Skeletal muscle tissue (tissue), 4 donors: ENCODE data around the gene ZNF549. TPM values are rescaled to one million over a fixed set of nuclear protein-coding genes. Genes with fewer than 3 reads are reported as not detected.

Experiments used
- H3K27ac ChIP-seq: one replicate; pipeline ENCODE4 v1.7.0; 2013; ENCODE audit warnings: mild to moderate bottlenecking, low read depth, low read length, inconsistent platforms
- H3K27me3 ChIP-seq, 3 donors: one replicate each; pipeline ENCODE4 v1.7.0; 2013; ENCODE audit warnings: low read length in 3 of 3; ENCODE audit not compliant: control insufficient read depth in 3 of 3, insufficient read depth in 3 of 3
- H3K36me3 ChIP-seq, 3 donors: one replicate each; pipeline ENCODE4 v1.7.0; 2013; ENCODE audit warnings: low read length in 3 of 3; ENCODE audit not compliant: control insufficient read depth in 3 of 3, insufficient read depth in 3 of 3
- H3K4me1 ChIP-seq, 3 donors: one replicate each; pipeline ENCODE4 v1.7.0; 2013; ENCODE audit warnings: low read length in 3 of 3, mild to moderate bottlenecking in 3 of 3; ENCODE audit not compliant: control insufficient read depth in 3 of 3, insufficient read depth in 3 of 3
- H3K4me3 ChIP-seq, 3 donors: one replicate each; pipeline ENCODE4 v1.7.0; 2013; ENCODE audit warnings: low read length in 3 of 3
- H3K9ac ChIP-seq, 3 donors: one replicate each; pipeline ENCODE4 v1.7.0; 2013; ENCODE audit warnings: low read length in 3 of 3, mild to moderate bottlenecking in 3 of 3, moderate library complexity in 2 of 3, low read depth in 1 of 3
- H3K9me3 ChIP-seq, 3 donors: one replicate each; pipeline ENCODE4 v1.7.0; 2013; ENCODE audit warnings: low read length in 3 of 3; ENCODE audit not compliant: control insufficient read depth in 3 of 3
- total RNA-seq: library from RNA; depleted of rRNA; stranded (reverse); fragments of >200 nt; gene quantifications from one replicate; pipeline ENCODE4 v1.2.3, GENCODE V29; 2014
- donor health status: Osteomylitis.

The ZNF549 gene
- total RNA-seq, 1 donor from 2014 or later: 8.9 TPM

GRCh38 chr19:57560049-57560491, 32.9 kb downstream of the ZNF549 start:
- peaks cover 0 to 3% (median under 1%) of the 10 kb centered on the region in 3 donors for H3K9me3 ChIP-seq
- peak overlapping the region; percentile 53 for H3K27ac ChIP-seq
- peak overlapping the region; percentile 94 to 98 (median 97) for H3K4me3 ChIP-seq
- peaks cover 11 to 15% (median 14%) of the 10 kb centered on the region in 3 donors for H3K36me3 ChIP-seq
- peaks cover 21 to 34% (median 23%) of the 10 kb centered on the region in 3 donors for H3K4me1 ChIP-seq
- H3K9ac ChIP-seq: peak overlapping the region; percentile 86 to 93 (median 89)
- no peaks in the 10 kb centered on the region for H3K27me3 ChIP-seq

DNA sequence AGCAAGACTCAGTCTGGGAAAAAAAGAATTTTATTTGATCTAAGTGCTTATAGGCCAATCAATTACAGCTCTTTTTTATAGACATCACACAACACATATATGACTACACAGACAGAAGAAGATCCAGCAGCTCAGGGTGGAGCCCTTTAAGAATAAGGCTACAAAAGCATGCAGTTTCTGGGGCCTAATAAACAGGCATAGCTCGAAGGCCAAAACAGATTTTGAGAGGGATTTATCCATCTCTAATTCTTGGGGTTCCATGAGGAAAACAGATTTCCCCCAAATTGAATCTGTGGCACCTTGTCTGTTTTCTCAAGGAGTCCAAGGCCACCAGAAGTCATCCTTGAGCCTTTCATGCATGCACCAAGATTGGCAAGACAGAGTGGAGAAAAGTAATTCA, 36.4 kb downstream of the ZNF549 start:
- Histone ChIP-seq H3K36me3 (no peaks in the 10 kb centered on the region), H3K9me3 (peaks cover 19 to 30% (median 21%) of the 10 kb centered on the region in 3 donors), H3K9ac (no peak overlapping the region), H3K27ac (no peak overlapping the region), H3K27me3 (no peaks in the 10 kb centered on the region), H3K4me1 (peaks cover 12 to 22% (median 12%) of the 10 kb centered on the region in 3 donors), H3K4me3 (no peak overlapping the region)

DNA sequence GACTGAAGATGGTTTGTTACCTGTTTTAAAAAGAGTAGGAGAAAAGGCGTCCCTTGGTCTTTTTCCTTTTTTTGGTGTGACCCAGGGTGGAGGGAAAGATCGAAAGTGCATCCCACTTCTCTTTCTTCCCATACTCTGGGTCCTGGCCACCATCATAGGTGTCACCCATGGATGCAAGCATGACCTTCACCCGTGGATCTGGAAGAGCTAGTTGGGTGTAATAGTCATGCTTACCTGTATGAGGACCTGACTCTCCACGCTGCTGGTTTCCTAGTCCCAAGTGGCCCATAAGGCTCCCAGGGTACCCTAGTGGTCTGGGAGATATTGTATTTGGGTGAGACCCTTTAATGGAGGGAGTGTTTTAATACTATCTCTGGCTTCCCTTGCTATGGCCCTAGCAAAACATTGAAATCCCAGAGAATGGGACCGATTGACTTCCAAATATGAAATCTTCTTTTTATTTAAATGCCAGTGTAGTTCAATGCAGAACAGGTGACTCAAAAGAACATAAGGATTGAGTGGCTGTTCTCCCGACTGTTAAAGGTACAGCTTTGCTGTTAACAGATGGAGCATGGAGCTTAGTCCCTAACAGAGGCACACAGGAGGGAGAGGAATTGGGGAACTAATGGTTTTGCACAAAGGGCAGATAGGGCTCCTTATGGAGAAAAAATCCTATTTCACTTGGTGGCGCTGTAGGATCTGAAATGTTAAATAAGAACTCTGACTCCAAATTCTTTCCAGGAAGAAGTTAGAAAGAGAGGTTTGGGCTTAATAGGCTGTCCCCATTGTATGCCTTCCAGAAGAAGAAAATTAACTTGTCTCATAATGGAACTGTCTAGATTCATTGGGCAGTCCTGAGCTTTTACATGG, 39.5 kb downstream of the ZNF549 start:
- Histone ChIP-seq H3K27me3 (no peaks in the 10 kb centered on the region), H3K9ac (no peak overlapping the region), H3K27ac (no peak overlapping the region), H3K36me3 (peaks cover 3 to 11% (median 9%) of the 10 kb centered on the region in 3 donors), H3K9me3 (peaks cover 30 to 49% (median 37%) of the 10 kb centered on the region in 3 donors), H3K4me3 (no peak overlapping the region), H3K4me1 (no peaks in the 10 kb centered on the region)

GRCh38 chr19:57570707-57571106, 43.6 kb downstream of the ZNF549 start:
- Histone ChIP-seq H3K36me3 (peaks cover 44 to 52% (median 46%) of the 10 kb centered on the region in 3 donors), H3K9me3 (peaks cover 55 to 78% (median 59%) of the 10 kb centered on the region in 3 donors), H3K27me3 (no peaks in the 10 kb centered on the region), H3K27ac (no peak overlapping the region), H3K9ac (no peak overlapping the region), H3K4me3 (peak overlapping the region in 1 of 3 donors; percentile 46), H3K4me1 (no peaks in the 10 kb centered on the region)

GRCh38 chr19:57572415-57572947, 45.3 kb downstream of the ZNF549 start:
- Histone ChIP-seq H3K27ac (no peak overlapping the region), H3K27me3 (no peaks in the 10 kb centered on the region), H3K9ac (no peak overlapping the region), H3K4me1 (peaks cover 0 to 5% (median 2%) of the 10 kb centered on the region in 3 donors), H3K9me3 (peaks cover 44 to 70% (median 57%) of the 10 kb centered on the region in 3 donors), H3K36me3 (peaks cover 58 to 64% (median 61%) of the 10 kb centered on the region in 3 donors), H3K4me3 (peak overlapping the region in 1 of 3 donors; percentile 62)

- peaks cover 7 to 16% (median 14%) of the 10 kb centered on the region in 3 donors for H3K4me1 ChIP-seq
- peaks cover 31 to 47% (median 37%) of the 10 kb centered on the region in 3 donors for H3K9me3 ChIP-seq
- H3K27me3 ChIP-seq: no peaks in the 10 kb centered on the region
- H3K9ac ChIP-seq: no peak overlapping the region
- no peak overlapping the region for H3K27ac ChIP-seq
- H3K4me3 ChIP-seq: peak overlapping the region in 2 of 3 donors; percentile 18 to 33
- peaks cover 49 to 62% (median 53%) of the 10 kb centered on the region in 3 donors for H3K36me3 ChIP-seq
Measured at GRCh38 chr19:57576661-57577060, 49.5 kb downstream of the ZNF549 start.

DNA sequence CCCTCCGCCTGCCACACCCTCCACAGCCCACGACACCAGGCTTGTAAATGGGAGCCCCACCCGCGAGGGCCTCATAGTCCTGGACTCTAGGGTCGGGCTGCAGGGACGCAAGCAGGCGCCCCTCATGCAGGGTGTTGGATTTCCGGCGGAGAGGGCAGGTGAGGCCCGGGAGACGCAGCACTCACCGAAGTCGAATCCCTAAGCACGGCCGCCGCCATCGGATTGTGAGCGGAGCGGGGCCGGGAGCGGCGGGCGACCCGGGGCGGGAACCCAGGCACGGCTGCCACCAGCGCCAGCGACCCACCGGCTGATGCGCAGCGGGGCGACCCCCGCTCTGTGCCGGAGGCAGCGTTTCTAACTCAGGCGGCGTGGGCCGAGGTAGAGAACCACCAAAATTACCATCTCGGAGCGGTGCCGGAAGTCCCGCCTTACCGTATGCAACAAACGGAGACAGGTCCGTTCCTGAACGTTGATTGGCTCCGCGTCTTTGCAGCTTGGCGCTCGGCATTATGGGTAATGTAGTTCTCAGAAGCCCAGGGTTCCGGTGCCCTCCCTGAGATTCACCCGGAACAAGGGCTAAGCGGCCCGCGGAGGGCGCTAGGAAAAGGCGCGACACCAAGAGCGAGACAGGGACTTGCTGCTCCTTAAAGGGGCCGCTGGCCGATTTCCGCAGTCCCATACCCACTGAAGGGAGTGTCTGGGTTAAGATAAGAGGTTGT, 51.5 kb downstream of the ZNF549 start, which contains the start of gene ZNF416:
Gene ZNF416 (minus strand): TSS at position 425 of the 719 bp plus-strand sequence. CDS start 207 bp downstream, at position 218.
- Histone ChIP-seq H3K27me3 (no peaks in the 10 kb centered on the region), H3K36me3 (peaks cover 31 to 42% (median 33%) of the 10 kb centered on the region in 3 donors), H3K9ac (peak within 1 kb of the TSS; percentile 74 to 94 (median 88)), H3K9me3 (peaks cover 18 to 28% (median 26%) of the 10 kb centered on the region in 3 donors), H3K27ac (peak within 1 kb of the TSS; percentile 61), H3K4me1 (peaks cover 10 to 23% (median 21%) of the 10 kb centered on the region in 3 donors), H3K4me3 (peak within 1 kb of the TSS; percentile 86 to 92 (median 90))

DNA sequence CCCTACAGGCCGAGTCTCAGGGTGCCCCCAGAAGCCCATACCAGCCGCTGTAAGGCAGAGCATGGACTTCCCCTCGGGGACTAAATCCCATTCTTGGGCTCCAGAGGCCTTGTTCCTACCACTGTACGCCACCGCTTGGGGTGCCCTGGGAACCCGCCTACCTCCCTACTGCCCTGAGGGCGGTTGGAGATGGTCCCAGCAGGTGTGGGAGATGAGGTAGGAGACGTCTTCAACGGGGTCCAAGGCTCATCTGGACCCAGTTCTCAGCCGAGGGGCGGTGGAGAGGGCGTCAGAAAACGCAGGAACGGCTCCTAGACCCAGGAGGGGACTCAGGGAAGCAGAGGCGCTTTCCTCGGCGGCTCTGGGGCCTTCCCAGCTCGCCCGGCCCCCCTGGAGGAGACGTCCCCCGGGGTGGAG, 56.0 kb downstream of the ZNF549 start:
- Histone ChIP-seq H3K9ac (peak overlapping the region in 2 of 3 donors; percentile 52 to 81), H3K9me3 (peaks cover 6 to 15% (median 13%) of the 10 kb centered on the region in 3 donors), H3K27ac (no peak overlapping the region), H3K4me3 (peak overlapping the region; percentile 82 to 95 (median 93)), H3K36me3 (peaks cover 8 to 16% (median 10%) of the 10 kb centered on the region in 3 donors), H3K27me3 (no peaks in the 10 kb centered on the region), H3K4me1 (peaks cover 15 to 26% (median 22%) of the 10 kb centered on the region in 3 donors)
